T-helper 1 cell (primary cell): ENCODE data around the gene INKA1.
"Not testable (repeated sequence)": the region's sequence is repeated elsewhere in the genome, so short reads cannot be mapped to it uniquely, and the experiment has no call there.

Experiments
- DNase-seq, 5 donors: peaks; one replicate each; pipeline ENCODE4 v3.0.0-alpha.2; 2012 to 2020
- total RNA-seq, 4 donors: gene quantifications; one replicate each; lab custom pipeline; 2026; lab: John Stamatoyannopoulos, UW

Gene INKA1
- 0.46 to 1.1 (median 0.50) reads per million in 4 donors for total RNA-seq

DNA sequence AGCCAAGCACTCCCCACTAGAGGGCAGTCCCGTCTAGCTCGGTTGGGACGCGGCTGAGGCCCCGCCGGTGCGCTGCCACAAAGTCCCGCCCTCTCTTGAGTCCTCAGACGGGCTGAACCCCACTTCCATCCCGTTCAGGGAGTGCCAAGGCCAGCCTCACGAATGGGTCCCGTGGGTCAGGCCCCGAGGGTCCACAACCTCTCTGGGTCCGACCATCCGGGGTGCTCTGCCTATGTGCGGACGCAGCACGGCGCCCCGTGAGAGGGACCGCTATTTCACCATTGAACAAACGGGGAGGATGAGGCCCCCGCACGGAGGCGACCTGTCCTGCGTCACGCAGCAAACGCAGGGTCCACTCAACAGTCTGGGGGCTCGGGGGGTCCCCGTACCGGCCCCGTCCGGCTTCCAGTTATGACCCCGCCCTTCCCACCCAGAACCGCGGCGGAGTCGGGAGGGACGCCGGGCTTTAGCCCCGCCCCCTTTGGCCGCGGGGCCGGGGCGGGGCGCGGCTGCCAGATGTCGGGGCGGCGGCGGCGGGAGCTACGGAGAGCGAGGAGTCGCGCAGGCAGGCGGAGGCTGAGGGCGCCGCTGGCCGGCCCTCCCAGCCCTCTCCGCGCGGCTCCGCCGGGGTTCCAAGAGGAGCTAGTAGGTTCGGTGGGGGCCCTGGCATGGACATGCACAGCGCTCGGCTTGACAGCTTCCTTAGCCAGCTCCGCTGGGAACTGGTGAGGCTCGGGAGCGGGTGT, at the start of gene INKA1:
TSS of gene INKA1 (plus strand) at position 543 of the 746 bp plus-strand sequence. CDS start at position 675, 132 bp downstream.
- DNase-seq: peak; percentile 76 to 87 (median 86)

DNA sequence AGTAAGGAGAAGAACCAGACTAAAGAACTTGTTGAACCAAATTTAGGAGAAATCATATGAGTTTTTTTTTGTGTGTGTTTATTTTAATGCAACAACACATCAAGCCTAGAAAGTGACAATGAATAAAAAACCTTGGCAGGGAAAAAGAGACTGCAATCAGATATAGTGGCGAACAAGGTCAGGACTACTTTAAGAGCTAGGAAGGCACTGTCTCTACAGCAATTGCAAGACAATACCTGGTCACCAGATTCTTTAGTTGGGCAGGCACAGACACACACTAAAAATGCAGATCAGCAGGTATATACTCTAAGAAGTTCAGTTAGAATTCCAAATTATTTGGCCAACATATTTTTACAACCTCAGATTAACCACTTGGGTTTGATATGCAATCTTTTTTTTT, 48.5 kb upstream of the INKA1 start:
- DNase-seq: no peak

DNA sequence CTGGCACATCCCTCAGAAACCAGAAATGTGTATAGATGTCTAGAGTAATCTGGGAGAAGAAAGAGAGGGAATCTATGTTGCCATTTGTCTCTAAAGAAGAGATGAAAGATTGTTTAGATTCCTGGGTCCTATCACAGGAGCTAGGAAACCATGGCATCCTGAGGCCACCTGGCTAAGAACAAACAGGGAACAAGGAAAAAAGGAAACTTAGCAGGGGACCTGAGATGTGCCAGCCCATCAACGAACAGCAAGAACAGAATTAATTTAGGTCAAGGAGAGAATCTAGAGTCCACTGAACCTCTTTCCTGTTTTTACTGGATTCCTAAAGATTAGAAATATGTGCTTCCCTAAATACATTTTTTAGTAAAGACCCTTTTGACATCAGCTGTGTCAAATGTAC, 47.0 kb upstream of the INKA1 start:
- DNase-seq: no peak

DNA sequence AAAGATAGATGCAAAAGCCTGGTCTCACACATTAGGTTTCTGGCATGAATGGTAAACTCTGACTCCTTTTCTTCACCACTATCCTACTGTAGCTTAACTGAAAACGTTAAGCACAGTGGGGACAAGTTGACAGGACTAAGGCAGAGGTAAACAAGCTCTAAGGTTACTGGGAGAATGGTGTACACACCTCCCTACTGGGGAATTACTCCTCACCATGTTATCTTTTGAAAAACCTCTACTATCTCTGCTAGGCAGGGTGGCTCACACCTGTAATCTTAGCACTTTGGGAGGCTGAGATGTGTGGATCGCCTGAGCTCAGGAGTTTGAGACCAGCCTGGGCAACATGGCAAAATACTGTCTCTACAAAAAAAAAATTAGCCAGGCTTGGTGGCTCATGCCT, 45.9 kb upstream of the INKA1 start:
- no peak for DNase-seq

DNA sequence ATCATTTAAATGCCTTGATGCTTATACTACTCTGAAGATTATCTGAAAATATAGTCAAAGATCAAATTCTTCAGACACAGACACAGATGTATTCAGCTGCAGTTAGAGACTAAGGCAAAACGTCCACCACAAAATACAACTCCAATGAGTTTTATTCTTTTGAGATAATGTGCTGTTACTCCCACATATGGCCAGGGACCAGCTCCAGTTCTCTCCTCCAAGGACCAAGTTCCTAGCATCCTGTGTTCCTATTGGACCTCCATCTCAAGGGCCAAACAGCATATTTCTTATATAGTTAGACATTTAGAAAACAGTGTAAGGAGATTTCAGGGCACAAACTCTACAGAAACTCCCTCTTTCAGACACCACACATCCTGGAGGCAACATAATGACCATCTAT, 43.8 kb upstream of the INKA1 start:
- no peak for DNase-seq

DNA sequence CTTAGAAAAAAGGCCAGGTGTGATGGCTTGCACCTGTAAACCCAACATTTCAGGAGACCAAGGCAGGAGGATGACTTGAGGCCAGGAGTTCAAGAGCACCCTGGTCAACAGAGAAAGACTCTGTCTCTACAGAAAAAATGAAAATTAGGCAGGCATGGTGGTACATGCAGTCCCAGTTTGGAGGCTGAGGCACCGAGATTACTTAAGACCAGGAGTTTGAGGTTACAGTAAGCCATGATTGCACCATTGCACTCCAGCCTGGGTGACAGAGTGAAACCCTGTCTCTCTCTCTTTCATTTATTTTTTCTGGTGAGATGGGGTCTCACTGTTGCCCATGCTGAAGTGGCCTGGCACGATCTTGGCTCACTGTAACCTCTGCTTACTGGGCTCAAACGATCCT, 41.4 kb upstream of the INKA1 start:
- no peak for DNase-seq

DNA sequence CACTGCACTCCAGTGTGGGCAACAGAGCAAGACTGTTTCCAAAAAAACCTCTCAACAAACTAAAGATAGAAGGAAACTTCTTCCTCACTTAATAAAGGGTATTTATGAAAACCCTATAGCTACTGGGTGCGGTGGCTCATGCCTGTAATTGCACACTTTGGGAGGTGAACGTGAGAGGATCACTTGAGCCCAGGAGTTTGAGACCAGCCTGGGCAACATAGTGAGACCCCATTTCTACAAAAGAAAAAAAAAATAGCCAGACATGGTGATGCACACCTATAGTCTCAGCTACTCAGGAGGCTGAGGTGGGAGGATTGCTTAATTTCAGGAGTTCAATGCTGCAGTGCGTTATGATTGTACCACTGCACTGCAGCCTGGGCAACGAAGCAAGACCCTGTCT, 39.1 kb upstream of the INKA1 start:
- no peak for DNase-seq

DNA sequence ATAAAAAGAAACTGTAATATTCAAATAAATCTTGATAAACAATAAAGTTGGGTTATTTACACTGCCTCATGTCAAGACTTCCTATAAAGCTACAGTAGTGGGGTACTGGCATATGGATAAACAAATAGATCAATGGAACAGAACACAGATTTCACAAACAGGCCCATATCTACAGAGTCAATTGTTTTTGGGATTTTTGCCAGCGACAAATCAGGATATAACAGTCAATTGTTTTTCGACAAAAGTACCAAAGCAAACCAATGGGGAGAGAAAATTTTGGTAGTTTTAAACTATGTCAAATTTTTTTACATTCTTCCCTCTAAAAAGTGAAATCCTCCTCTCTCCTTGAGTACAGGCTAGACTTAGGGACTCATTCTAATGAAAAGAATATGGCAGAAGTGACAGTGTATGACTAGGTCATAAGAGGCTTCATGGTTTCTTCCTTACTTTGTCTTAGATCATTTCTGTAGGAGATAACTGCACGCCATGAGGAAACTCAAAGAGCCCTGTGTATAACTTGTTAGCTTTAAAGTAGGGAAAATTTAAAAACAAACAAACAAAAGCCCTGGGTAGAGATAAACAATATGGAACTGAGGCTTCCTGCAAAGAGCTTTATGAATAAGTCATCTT, 33.7 kb upstream of the INKA1 start:
- DNase-seq: no peak

DNA sequence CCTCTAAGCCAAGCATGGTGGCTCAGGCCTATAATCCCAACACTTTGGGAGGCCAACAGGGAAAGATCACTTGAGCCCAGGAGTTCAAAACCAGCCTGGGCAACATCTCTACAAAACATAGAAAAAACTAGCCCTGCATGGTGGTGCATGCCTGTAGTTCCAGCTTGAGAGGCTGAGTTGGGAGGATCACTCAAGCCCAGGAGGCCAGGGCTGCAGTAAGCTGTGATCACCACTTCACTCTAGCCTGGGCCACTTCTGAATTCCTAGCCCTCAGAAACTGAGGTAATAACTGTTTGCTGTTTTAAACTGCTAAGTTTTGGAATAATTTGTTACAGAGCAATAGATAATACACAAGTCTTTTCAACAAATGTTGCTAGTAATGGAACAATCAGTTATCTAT, 33.1 kb upstream of the INKA1 start:
- DNase-seq: no peak

DNA sequence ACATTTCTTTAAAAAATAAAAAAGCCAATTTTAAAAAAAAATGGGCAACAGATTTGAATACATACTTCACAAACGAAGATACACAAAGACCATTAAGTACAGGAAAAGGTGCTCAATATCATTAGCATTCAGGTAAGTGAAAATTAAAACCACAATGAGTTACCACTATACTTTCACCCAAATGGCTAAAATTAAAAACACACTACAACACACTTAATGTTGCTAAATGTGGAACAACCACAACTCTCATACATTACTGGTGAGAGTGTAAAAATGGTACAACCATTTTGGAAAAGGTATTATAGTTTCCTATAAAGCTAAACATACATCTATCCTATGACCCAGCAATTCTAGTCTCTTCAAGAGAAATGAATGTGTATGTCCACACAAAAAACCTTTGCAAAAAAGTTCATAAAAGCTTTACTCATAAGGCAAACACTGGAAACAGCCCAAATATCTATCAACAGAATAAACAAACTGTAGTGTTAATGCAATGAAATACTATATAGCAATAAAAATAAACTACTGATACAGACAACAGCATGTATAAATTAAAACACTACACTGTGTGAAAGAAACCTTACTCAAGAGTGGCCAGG, 31.6 kb upstream of the INKA1 start:
- DNase-seq: no peak

DNA sequence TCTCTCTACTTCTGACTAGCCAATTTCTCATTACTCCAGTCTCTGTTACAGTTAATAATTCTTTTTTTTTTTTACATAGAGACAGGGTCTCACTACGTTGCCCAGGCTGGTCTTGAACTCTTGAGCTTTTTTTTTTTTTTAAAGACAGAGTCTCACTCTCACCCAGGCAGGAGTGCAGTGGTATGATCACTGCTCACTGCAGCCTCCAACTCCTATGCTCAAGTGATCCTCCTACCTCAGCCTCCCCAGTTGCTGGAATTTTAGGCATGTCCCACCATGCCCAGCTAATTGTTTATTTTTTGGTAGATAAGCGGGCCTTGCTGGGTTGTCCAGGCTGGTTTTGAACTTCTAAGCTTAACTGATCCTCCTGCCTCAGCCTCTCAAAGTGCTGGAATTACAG, 30.4 kb upstream of the INKA1 start:
- no peak for DNase-seq

DNA sequence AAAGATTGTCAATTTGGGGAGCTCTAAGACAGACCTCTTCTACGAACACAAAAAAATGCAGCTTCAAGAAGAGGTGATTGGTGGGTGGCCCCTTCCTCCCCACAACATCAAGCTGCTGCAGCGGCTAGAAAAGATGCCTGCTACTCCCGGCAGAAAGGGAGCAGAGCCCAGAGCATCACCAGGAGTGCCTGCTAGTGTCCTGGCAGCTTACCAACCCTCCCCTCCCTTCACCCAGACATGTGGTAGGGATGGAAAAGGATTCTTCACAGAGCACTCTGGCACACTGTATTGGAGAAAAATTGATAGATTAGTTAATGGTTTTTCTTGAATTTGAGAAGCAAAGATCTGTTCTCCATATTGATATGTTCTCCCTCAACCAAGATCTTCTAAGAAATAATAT, 27.5 kb upstream of the INKA1 start:
- no peak for DNase-seq

DNA sequence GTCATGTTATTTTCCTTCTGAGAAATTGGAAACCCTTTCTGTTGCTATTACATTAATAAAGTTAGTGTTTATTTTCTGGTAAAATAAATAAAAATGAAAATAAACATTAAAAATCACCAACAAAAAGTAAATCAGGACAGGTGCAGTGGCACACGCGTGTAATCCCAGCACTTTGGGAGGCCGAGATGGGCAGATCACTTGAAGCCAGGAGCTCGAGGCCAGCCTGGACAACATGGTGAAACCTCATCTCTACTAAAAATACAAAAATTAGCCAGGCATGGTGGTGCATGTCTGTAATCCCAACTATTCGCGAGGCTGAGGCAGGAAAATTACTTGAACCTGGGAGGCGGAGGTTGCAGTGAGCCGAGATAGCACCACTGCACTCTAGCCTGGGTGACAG, 27.0 kb upstream of the INKA1 start:
- DNase-seq: not testable (repeated sequence)

DNA sequence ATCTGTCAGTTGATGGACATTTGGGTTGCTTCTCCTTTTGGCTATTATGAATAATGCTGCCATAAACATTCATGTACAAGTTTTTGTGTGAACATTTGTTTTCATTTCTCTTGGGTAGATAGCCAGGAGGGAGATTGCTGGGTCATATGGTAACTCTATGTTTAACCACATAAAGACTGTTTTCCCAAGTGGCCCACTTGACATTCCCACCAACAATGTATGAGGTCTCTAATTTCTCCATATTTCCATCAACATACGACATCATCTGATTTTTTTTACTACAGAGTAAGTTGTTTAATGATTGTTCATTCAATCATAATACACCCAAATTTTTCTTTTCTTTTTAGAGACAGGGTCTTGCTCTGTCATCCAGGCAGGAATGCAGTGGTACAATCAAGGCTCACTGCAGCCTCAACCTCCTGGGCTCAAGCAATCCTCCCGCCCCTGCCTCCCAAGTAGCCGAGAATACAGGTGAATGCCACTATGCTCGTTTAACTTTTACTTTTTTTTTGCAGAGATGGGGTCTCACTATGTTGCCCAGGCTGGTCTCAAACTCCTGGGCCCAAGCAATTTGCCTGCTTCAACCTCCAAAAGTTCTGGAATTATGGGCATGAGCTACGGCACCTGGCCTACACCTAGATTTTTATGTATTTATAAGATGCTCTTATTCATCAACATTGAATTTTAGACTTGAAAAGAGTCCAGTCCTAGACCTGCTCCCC, 23.5 kb upstream of the INKA1 start:
- no peak for DNase-seq

DNA sequence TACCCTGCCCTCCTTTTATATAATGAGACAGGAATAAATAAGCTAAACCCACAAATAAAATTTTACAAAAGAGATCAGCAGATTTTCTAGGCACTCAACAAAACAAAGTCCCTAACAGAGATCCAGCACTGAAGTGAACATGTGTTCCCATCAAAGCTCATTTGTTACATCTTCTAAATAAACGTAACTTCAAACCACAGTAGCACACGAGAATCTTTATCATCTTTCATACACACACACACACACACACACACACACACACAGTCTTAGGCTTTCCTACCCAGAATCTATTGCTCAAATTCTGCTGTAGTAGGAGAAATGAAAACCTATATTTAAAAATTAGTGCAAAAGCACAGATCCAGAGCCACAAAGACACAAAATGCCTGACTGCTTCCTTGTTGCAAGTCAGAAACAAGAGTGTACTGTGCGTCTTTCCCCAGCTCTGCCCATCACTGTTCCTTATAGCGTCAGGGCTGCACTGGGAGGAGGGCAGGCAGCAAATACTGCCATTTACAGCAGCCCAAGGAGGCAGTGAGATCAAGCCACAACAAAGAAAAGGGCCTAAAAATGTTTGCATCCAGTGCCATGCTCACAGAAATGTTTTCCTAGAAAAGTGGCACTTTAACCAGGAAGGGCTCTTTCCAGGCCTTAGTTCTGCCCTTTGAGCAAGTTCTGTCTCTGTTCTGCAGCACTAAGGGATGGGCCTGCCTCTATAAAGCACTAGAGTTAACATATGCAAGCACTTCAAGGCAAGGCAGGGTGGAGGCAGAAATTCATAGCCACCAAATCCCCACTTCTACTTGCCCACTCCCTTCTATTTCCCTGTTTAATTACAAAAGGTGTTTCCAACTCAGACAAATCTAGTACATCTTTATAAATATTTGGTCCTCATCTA, 22.7 kb upstream of the INKA1 start:
- DNase-seq: no peak

DNA sequence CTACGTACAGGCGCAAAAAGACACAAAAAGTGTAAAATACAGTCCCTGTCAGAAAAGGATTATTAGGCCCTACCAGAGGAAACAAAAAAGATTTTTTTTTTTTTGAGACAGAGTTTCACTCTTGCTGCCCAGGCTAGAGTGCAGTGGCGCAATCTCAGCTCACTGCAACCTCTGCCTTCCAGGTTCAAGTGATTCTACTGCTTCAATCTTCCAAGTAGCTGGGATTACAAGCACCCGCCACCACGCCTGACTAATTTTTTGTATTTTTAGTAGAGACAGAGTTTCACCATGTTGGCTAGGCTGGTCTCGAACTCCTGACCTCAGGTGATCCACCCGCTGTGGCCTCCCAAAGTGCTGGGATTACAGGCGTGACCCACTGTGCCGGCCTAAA, 22.1 kb upstream of the INKA1 start:
- DNase-seq: not testable (repeated sequence)

DNA sequence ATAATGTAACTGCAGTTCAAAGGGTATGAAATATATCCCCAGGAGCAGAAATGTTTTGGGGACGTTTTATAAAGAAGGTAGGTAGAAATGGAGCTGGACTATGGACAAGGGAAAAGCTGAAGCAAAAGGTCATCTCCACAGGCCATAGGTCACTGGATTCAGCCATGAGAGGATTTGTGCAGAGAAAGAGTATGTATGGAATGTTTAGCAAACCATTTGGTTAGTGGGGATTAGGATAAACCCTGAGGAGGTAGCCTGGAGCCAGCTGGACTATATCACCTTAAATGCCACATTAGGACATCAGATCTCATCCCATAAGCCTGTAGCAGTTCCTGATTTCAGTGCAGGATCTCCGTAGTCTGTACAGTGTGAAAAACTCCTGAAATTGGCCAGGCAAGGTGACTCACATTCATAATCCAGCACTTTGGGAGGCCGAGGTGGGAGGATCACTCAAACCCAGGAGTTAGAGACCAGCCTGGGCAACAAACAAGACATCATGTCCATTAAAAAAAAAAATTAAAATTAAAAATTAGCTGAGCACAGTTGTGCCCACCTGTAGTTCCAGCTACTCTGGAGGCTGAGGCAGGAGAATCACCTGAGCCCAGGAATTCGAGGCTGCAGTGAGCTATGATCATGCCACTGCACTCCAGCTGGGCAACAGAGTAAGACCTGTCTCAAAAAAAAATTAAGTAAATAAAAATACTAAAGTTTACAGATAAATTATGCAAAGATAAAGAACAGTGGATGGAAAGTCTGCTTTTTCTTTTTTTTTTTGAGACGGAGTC, 21.5 kb upstream of the INKA1 start:
- no peak for DNase-seq

DNA sequence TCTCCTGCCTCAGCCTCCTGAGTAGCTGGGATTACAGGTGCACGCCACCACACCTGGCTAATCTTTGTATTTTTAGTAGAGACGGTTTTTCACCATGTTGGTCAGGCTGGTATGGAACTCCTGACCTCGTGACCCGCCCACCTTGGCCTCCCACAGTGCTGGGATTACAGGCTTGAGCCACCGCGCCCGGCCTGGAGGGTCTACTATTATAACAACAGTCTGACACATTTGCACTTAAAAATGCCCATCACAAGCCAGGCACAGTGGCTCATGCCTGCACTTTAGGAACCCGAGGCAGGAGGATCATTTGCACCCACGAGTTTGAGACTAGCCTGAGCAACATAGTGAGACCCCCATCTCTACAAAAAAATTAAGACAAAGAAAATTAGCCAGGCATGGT, 20.8 kb upstream of the INKA1 start:
- not testable (repeated sequence) for DNase-seq

DNA sequence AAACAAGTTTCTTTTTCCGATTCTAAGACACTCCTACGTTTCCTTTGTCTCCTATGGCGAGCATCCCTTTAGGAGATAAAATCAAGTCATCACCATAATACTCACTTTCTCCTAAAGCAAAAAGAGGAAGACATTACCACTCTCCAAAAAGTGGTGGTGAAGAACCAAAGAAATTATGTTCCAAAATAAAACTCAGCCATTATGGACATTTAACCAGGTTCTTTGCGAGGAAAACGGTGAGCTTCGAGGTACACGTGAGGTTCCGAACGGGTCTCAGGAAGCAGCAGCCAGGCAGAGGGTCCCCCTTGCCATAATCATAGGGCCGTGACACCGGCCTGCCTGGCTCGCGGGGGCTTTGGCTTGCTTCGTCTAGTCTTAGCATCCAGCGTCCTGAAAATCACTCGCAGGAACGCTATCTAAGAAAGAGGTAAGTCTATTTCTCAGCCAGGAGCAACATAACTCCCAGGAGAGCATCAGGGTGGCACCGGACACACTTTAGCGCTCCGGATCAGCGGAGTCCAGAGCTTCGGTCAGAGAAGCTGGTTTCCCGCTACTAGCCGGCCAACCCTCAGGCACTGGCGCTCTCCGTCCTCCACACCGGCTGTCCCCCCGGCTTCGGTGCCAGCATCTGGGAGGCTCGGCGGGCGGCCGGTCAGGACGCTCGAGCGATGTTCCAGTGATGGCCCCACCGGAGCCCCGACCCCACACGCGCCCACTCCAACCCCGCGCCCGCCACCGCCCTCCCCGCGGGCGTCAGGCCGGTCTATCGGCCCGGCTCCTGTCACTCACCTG, 17.3 kb upstream of the INKA1 start:
- peak in 3 of 5 donors; percentile 20 to 29 (median 23) for DNase-seq

DNA sequence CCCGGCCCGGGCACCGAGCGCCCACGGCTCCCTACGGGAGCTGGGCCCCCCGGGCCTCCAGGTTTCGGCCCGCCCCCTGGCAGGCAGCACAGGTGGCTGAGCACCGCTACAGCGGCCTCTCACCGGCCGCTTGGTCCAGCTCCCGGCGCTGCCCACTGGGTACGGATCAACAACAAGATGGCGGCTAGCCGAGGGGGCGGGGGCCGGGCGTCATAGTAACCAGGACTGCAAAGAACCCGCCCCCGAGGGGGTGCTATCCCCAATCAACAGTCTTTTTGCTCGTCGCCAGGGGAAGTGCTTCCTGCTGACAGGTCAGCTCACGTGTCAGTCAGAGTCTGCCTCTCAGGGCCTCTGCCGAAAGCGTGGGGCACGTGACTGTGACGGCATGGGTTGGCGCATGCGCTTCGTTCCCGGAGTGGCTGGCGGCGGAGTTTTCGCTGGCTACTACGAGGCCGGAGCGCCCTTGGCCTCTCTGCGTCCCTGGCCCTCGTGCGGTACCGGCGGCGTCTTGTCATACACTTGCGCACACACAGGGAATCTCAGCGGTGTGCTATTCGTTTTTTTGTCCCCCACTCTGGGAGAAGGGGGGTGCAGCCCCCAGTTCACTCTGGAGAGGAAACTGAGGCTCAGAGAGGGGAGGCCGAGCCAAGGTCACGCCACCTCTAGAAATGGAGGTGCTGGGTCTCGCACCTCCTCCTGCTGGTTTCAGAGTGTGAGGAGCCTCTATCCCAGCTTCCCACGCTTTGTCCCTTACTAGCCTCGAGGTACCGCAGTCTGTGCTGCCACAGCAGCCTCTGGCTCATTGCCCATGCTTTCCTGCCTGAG, 16.5 kb upstream of the INKA1 start, which contains the start of gene IP6K1:
TSS of gene IP6K1 (minus strand) at position 186 of the 825 bp plus-strand sequence. CDS start 38,502 bp downstream, outside the sequence.
- peak; percentile 99 to 100 (median 100) for DNase-seq
